GM13977 (cell line): Measurements from ENCODE around the gene MUC6.

Experiments
- DNase-seq: peaks from one replicate; pipeline ENCODE4 v3.0.0; 2012; ENCODE audit warnings: low spot score
- in situ Hi-C: fragments of 300-500 bp; cut with MboI; formaldehyde crosslinking; loops from one replicate; pipeline ENCODE4 v1.12.0; 2022; ENCODE audit warnings: low sequenced_read_pairs, low pct_unique_long_range_greater_than_20kb, mixed read lengths, inconsistent platforms; ENCODE audit not compliant: unreplicated experiment
- TF ChIP-seq, protein P1 (sequence below): IDR thresholded peaks from 2 replicates; pipeline ENCODE4 v1.5.1; 2012; ENCODE audit warnings: mild to moderate bottlenecking, control low read depth; ENCODE audit not compliant: insufficient read depth; ENCODE audit errors: extremely low read depth, missing control alignments

The MUC6 gene

GRCh38 chr11:990101-990500 is 46.4 kb downstream of the MUC6 start:
- no peak for DNase-seq
- in situ Hi-C loops: no loop called here
- TF ChIP-seq, protein P1, sequence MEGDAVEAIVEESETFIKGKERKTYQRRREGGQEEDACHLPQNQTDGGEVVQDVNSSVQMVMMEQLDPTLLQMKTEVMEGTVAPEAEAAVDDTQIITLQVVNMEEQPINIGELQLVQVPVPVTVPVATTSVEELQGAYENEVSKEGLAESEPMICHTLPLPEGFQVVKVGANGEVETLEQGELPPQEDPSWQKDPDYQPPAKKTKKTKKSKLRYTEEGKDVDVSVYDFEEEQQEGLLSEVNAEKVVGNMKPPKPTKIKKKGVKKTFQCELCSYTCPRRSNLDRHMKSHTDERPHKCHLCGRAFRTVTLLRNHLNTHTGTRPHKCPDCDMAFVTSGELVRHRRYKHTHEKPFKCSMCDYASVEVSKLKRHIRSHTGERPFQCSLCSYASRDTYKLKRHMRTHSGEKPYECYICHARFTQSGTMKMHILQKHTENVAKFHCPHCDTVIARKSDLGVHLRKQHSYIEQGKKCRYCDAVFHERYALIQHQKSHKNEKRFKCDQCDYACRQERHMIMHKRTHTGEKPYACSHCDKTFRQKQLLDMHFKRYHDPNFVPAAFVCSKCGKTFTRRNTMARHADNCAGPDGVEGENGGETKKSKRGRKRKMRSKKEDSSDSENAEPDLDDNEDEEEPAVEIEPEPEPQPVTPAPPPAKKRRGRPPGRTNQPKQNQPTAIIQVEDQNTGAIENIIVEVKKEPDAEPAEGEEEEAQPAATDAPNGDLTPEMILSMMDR: no peak

DNA sequence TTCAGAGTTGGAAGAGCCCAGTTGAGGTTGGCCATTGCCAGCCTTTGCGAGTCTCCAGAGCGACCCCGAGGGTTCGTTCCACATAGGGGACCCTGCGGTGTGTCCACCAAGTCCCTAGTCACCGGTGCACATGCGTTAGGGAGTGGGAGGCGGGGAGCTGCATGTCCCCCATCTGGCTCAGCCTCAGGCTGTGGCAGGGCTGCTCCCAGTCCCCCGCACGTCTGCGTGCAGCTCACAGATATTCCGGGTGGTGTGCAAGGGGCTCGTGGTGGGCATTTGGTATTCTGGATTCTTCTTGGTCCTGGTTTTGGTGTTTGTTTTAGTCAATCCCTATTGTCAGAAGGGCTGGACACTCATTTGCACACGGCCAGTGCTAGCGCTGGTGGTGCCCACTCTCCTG is 48.8 kb downstream of the MUC6 start:
- in situ Hi-C loops: no loop called here
- DNase-seq: no peak
- TF ChIP-seq, protein P1: no peak

DNA sequence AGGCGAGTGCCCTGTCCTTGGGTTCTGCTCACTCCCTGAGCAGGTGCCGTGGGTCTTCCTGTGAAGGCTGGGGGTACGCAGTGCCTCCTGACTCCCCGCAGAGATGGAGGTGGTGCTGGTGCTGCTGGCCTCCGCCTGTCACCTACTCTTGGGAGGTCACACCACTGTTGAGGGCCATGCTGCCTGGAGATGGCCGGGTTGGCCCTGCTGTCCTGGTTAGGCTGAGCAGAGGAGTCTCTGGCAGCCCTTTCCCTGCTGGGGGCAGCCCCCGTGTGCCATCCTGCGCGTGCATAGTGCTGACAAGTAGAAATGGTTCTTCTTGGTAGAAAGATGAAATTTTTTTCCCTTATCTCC is 49.6 kb downstream of the MUC6 start:
- DNase-seq: no peak
- TF ChIP-seq, protein P1: no peak
- in situ Hi-C loops: no loop called here

- DNase-seq: no peak
- in situ Hi-C loops: no loop called here
- TF ChIP-seq, protein P1: no peak
Measured at GRCh38 chr11:986270-986951, 50.1 kb downstream of the MUC6 start.

- in situ Hi-C loops: no loop called here
- no peak for DNase-seq
Measured at GRCh38 chr11:985848-986247, 50.7 kb downstream of the MUC6 start.

DNA sequence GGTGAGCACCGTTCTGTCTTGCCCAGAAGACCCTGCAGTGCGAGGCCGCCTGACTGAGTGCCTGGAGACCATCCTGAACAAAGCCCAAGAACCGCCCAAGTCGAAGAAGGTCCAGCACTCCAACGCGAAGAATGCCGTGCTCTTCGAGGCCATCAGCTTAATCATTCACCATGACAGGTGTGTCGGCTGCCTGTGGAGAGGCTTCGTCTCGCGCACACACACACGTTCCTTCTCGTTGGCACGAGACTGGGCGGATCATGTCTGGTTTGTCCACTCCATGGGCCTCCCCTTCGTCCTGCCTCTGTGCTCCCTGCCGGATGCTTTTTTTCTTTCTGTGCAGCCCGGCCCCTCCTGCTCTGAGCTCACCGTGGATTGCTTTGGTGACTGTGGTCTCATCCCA is 51.1 kb downstream of the MUC6 start:
- in situ Hi-C loops: no loop called here
- no peak for DNase-seq
- TF ChIP-seq, protein P1: no peak

More at GRCh38 chr11:985848-986247, 50.7 kb downstream of the MUC6 start:
- TF ChIP-seq, protein P1: no peak

- TF ChIP-seq, protein P1: no peak
- in situ Hi-C loops: no loop called here
- no peak for DNase-seq
Measured at GRCh38 chr11:984546-984945, 52.0 kb downstream of the MUC6 start.
